AG04449 (cell line): Measurements from ENCODE around the gene SLC27A3.

Experiments used
- CTCF ChIA-PET: fragments of 350-600 bp; formaldehyde crosslinking; extraction: SDS; loops from one replicate; lab custom pipeline; 2021; ENCODE audit warnings: antibody characterized with exemption; lab: Yijun Ruan, JAX
- POLR2A ChIA-PET: fragments of 400-600, 350-600 bp; formaldehyde crosslinking; extraction: SDS; loops from one replicate; lab custom pipeline; 2020; ENCODE audit warnings: antibody characterized with exemption, inconsistent platforms; lab: Yijun Ruan, JAX
- DNase-seq: peaks from one replicate; pipeline ENCODE4 v3.0.0-alpha.2; 2010; ENCODE audit warnings: low read depth, low spot score
- H3K4me3 ChIP-seq: 2 replicates; pipeline ENCODE4 v1.5.1; 2011; ENCODE audit warnings: low read depth, mild to moderate bottlenecking, control low read depth, low read length
- TF ChIP-seq, protein P1 (sequence below): IDR thresholded peaks from one replicate; pipeline ENCODE4 v1.5.1; 2011; ENCODE audit warnings: mild to moderate bottlenecking, moderate library complexity, low read length, control low read depth, inconsistent platforms; ENCODE audit not compliant: insufficient read depth; ENCODE audit errors: missing control alignments

Gene SLC27A3

DNA sequence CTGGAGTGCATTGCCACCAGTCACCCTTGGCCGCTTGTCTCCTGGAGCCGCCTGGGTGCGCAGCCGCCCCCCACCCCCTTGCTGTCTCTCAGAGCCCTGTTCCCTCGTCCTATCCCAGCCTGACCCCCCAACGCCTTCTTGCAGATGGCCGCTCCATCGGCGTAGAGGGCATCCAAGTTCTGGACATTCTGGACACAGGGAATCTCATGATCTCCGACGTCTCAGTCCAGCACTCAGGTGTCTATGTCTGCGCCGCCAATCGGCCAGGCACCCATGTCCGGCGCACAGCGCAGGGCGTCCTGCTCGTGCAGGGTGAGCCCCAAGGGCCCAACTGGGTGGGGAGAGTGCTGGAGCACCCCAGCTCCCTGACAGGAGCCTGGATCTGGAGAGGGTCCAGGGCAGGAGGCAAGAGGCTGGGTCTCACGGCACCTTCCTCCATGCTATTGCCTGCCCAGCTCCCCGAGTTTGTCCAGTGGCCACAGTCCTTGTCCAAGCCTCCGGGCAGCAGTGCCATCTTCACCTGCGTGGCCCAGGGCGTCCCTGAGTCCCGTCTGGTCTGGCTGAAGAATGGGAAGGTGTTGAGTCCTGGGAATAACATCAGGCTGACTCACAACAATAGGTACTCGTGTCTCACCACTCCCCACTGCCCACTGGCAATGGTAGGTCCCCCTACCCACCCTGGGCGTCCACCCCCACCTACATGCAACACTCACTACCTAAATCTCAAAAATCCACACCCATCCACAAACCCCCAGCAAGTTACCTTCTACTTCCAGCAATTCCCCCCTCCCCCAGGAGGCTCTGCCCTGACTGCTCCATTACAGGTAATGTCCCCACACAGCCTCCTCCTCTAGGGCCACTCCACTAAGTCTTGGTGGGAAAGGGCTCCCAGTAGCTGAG, 24.6 kb downstream of the SLC27A3 start:
- ChIA-PET POLR2A (no interaction called here), CTCF (interaction anchor here (1.4 to 5.8 kb wide), 4 partner anchors 8 to 187 kb away, joined by 5 to 88 read pairs (median 22); partner anchors contain the start of genes RAB13 and SLC39A1)
- TF ChIP-seq, protein P1, sequence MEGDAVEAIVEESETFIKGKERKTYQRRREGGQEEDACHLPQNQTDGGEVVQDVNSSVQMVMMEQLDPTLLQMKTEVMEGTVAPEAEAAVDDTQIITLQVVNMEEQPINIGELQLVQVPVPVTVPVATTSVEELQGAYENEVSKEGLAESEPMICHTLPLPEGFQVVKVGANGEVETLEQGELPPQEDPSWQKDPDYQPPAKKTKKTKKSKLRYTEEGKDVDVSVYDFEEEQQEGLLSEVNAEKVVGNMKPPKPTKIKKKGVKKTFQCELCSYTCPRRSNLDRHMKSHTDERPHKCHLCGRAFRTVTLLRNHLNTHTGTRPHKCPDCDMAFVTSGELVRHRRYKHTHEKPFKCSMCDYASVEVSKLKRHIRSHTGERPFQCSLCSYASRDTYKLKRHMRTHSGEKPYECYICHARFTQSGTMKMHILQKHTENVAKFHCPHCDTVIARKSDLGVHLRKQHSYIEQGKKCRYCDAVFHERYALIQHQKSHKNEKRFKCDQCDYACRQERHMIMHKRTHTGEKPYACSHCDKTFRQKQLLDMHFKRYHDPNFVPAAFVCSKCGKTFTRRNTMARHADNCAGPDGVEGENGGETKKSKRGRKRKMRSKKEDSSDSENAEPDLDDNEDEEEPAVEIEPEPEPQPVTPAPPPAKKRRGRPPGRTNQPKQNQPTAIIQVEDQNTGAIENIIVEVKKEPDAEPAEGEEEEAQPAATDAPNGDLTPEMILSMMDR, result no peak
- H3K4me3 ChIP-seq, result no peak overlapping the region
- DNase-seq, result no peak

DNA sequence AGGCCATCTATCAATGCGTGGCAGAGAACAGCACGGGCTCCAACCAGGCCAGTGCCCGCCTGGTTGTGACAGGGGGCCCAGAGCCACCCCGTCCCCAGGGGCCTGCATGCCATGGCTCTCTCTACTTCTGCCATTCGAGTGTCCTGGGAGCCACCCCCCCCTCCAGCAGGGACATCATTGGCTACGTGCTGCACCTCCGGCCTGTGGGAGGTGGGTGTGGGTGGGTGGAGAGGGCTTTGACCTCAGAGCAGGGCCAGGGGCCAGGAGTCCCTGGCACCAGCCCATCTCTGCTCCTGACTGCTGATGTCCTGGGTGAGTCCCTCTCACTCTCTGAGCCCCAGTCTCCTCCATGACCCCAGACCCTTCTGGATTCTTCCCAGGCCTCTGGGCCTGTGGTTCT, 25.3 kb downstream of the SLC27A3 start:
- DNase-seq, result no peak
- no peak overlapping the region for H3K4me3 ChIP-seq
- CTCF ChIA-PET, result interaction anchor here (1.2 to 5.8 kb wide), 4 partner anchors 7 to 186 kb away, joined by 5 to 88 read pairs (median 6); partner anchors contain the start of gene RAB13
- POLR2A ChIA-PET, result no interaction called here
- TF ChIP-seq, protein P1, result no peak

DNA sequence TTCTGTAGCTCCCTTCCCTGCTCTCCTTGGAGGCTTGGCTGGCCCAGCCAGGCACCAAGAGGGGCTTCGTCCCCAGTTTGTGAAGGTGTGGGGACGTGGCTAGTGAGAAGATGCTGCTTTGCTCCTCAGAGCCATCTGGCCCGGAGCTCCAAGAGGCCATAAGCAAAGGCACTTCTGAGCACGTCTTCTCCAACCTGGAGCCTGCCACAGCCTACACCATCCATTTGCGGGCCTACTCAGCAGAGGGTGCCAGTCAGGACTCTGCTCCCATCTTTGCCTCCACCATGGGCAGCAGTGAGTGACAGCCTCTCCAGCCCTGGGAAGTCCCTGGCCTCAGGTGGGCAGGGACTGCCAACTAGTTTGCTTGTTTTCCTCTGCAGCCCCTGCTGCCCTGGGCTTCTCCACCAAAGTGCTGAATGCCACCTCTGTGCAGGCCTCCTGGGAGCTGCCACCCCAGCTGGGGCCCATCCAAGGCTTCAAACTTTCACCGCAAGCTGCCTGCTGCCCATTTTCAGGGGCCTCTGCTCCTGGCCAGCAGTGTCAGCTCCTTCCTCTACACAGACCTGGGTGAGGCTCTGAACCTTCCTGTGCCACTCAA, 25.9 kb downstream of the SLC27A3 start:
- ChIA-PET POLR2A (interaction anchor here (1.1 to 1.2 kb wide), 2 partner anchors 166 to 189 kb away, joined by 3 to 5 read pairs; partner anchors contain the start of genes CREB3L4 and RPS27), CTCF (interaction anchor here (1.2 to 5.8 kb wide), 4 partner anchors 8 to 185 kb away, joined by 5 to 88 read pairs (median 6); partner anchors contain the start of gene RAB13)
- no peak overlapping the region for H3K4me3 ChIP-seq
- TF ChIP-seq, protein P1, result no peak
- DNase-seq, result no peak

- POLR2A ChIA-PET, result interaction anchor here (0.6 to 1.2 kb wide), 3 partner anchors 166 to 222 kb away, joined by 3 to 5 read pairs (median 3); partner anchors contain the start of genes CREB3L4 and RPS27
These were observed 26.8 kb downstream of the SLC27A3 start for GRCh38 chr1:153801786-153802697.

GRCh38 chr1:153803470-153804056, 28.4 kb downstream of the SLC27A3 start:
- ChIA-PET CTCF (interaction anchor here (1.2 to 2.3 kb wide), 4 partner anchors 9 to 183 kb away, joined by 3 to 9 read pairs (median 8); partner anchors contain the start of genes DENND4B and RAB13), POLR2A (no interaction called here)
- TF ChIP-seq, protein P1, result no peak
- no peak overlapping the region for H3K4me3 ChIP-seq
- no peak for DNase-seq

More at GRCh38 chr1:153801786-153802697, 26.8 kb downstream of the SLC27A3 start:
- no peak for DNase-seq
- H3K4me3 ChIP-seq, result no peak overlapping the region
- TF ChIP-seq, protein P1, result no peak
- CTCF ChIA-PET, result interaction anchor here (1.2 to 5.8 kb wide), 6 partner anchors 8 to 185 kb away, joined by 5 to 88 read pairs (median 8); partner anchors contain the start of genes DENND4B and RAB13
